ENCODE measurements around the gene RAMP1. TPM values are rescaled to one million over a fixed set of nuclear protein-coding genes. Genes with fewer than 3 reads are reported as not detected.
A peak's percentile ranks its signal among the peaks of the same experiment; 100 is the strongest.

The RAMP1 gene
- total RNA-seq, 1 donor from 2014 or later: 2.1 TPM

DNA sequence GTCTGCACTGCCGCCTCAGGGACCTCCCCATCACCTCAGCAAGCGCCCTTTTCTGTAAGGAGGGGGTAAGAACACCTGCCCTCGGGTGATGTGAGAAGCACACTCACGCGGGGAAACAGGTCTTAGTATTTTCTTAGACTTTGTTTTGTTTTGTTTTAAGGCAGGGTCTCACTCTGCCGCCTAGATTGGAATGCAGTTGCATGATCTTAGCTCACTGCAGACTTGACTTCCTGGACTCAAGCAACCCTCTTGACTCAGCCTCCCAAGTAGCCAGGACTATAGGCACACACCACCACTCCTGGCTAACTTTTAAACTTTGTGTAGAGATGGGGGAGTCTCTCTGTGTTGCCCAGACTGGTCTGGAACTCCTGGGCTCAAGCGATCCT is 37.1 kb downstream of the RAMP1 start:
- Histone ChIP-seq H3K4me3 (ENCODE audit: low read depth, low read length) (no peak overlapping the region), H3K36me3 (ENCODE audit: control insufficient read depth, insufficient read depth, low read length) (no peaks in the 10 kb centered on the region), H3K27me3 (ENCODE audit: control insufficient read depth, insufficient read depth, low read length) (no peaks in the 10 kb centered on the region)
- FAIRE-seq (no peak), DNase-seq (ENCODE audit: low read depth) (peak; percentile 28)
- TF ChIP-seq, protein P1, sequence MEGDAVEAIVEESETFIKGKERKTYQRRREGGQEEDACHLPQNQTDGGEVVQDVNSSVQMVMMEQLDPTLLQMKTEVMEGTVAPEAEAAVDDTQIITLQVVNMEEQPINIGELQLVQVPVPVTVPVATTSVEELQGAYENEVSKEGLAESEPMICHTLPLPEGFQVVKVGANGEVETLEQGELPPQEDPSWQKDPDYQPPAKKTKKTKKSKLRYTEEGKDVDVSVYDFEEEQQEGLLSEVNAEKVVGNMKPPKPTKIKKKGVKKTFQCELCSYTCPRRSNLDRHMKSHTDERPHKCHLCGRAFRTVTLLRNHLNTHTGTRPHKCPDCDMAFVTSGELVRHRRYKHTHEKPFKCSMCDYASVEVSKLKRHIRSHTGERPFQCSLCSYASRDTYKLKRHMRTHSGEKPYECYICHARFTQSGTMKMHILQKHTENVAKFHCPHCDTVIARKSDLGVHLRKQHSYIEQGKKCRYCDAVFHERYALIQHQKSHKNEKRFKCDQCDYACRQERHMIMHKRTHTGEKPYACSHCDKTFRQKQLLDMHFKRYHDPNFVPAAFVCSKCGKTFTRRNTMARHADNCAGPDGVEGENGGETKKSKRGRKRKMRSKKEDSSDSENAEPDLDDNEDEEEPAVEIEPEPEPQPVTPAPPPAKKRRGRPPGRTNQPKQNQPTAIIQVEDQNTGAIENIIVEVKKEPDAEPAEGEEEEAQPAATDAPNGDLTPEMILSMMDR (IDR thresholded peaks at IDR 0.05; ENCODE audit: insufficient read depth, low read length, severe bottlenecking): no peak

DNA sequence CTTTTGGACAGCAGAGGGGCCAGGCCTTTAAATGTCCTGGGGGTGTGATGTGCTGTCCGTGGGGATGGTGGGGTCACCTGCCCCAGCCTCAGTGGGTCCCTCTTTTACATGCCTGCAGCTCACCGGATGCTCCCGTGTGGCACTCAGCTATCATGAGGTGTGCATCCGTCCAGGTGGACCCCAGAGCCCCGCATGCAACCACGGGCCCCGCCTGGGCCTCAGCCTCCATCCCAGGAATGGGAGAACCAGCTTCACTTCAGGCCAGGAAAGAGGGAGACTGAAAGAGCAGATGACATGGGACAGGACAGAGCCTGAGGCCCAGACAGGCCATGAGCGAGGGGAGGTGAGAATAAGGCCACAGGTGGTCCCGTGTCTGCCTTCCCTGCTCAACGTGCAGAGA is 37.5 kb downstream of the RAMP1 start:
- FAIRE-seq (no peak), DNase-seq (ENCODE audit: low read depth) (no peak)

GRCh38 chr2:237898057-237898414 is 38.6 kb downstream of the RAMP1 start:
- no peaks in the 10 kb centered on the region for H3K36me3 ChIP-seq (ENCODE audit: control insufficient read depth, insufficient read depth, low read length)
- FAIRE-seq (no peak), DNase-seq (ENCODE audit: low read depth) (peak; percentile 22)
- TF ChIP-seq, protein P1 (IDR thresholded peaks at IDR 0.05; ENCODE audit: insufficient read depth, low read length, severe bottlenecking): no peak
- no peak overlapping the region for H3K4me3 ChIP-seq (ENCODE audit: low read depth, low read length)
- no peaks in the 10 kb centered on the region for H3K27me3 ChIP-seq (ENCODE audit: control insufficient read depth, insufficient read depth, low read length)

More for the DNA sequence above, 37.5 kb downstream of the RAMP1 start:
- TF ChIP-seq, protein P1 (IDR thresholded peaks at IDR 0.05; ENCODE audit: insufficient read depth, low read length, severe bottlenecking): no peak
- Histone ChIP-seq H3K36me3 (ENCODE audit: control insufficient read depth, insufficient read depth, low read length) (no peaks in the 10 kb centered on the region), H3K27me3 (ENCODE audit: control insufficient read depth, insufficient read depth, low read length) (no peaks in the 10 kb centered on the region), H3K4me3 (ENCODE audit: low read depth, low read length) (no peak overlapping the region)

- no peaks in the 10 kb centered on the region for H3K27me3 ChIP-seq (ENCODE audit: control insufficient read depth, insufficient read depth, low read length)
- H3K36me3 ChIP-seq (ENCODE audit: control insufficient read depth, insufficient read depth, low read length): no peaks in the 10 kb centered on the region
- DNase-seq (ENCODE audit: low read depth) (no peak), FAIRE-seq (no peak)
- H3K4me3 ChIP-seq (ENCODE audit: low read depth, low read length): no peak overlapping the region
- TF ChIP-seq, protein P1 (IDR thresholded peaks at IDR 0.05; ENCODE audit: insufficient read depth, low read length, severe bottlenecking): no peak
Measured at GRCh38 chr2:237900891-237901831, 41.7 kb downstream of the RAMP1 start.

- Histone ChIP-seq H3K4me3 (ENCODE audit: low read depth, low read length) (no peak overlapping the region), H3K27me3 (ENCODE audit: control insufficient read depth, insufficient read depth, low read length) (no peaks in the 10 kb centered on the region), H3K36me3 (ENCODE audit: control insufficient read depth, insufficient read depth, low read length) (no peaks in the 10 kb centered on the region)
- TF ChIP-seq, protein P1 (IDR thresholded peaks at IDR 0.05; ENCODE audit: insufficient read depth, low read length, severe bottlenecking): no peak
- no peak for DNase-seq (ENCODE audit: low read depth)
- peak; percentile 13 for FAIRE-seq
Measured at GRCh38 chr2:237901932-237902850, 42.8 kb downstream of the RAMP1 start.
